Thoracic aorta (tissue), 2 donors: ENCODE measurements around the gene CASQ1. TPM values are rescaled to one million over a fixed set of nuclear protein-coding genes. Genes with fewer than 3 reads are reported as not detected.

Source experiments
- ATAC-seq: fragments of 150-250 bp; one replicate; pipeline ENCODE4 v1.8.0; 2017; ENCODE audit warnings: low read depth; ENCODE audit not compliant: insufficient number of reproducible peaks, low FRiP score
- DNase-seq: peaks from one replicate; pipeline ENCODE4 v3.0.0-alpha.2; 2020; ENCODE audit warnings: low spot score
- H3K27ac ChIP-seq, 2 donors: fragments of 200-600 bp; sonication (generic); 1 replicate in 1 of 2; 2 replicates in 1 of 2; pipeline ENCODE4 v1.5.1; 2016; ENCODE audit warnings: mild to moderate bottlenecking in 2 of 2, moderate library complexity in 2 of 2
- H3K27me3 ChIP-seq: fragments of 200-600 bp; sonication (generic); replicated peaks from 2 replicates; pipeline ENCODE4 v1.6.0; 2016; ENCODE audit warnings: mild to moderate bottlenecking; ENCODE audit not compliant: insufficient read depth
- H3K36me3 ChIP-seq: fragments of 200-600 bp; sonication (generic); one replicate; pipeline ENCODE4 v1.5.1; 2016
- H3K4me1 ChIP-seq, 2 donors: fragments of 200-600 bp; sonication (generic); 1 replicate in 1 of 2; 2 replicates in 1 of 2; pipeline versions ENCODE4 v1.5.1 to v1.6.0; 2016; ENCODE audit warnings: low read depth in 2 of 2, mild to moderate bottlenecking in 1 of 2; ENCODE audit not compliant: control insufficient read depth in 1 of 2
- H3K4me3 ChIP-seq: fragments of 200-600 bp; sonication (generic); 2 replicates; pipeline ENCODE4 v1.5.1; 2016; ENCODE audit warnings: mild to moderate bottlenecking
- H3K9me3 ChIP-seq: fragments of 200-600 bp; sonication (generic); 2 replicates; pipeline ENCODE4 v1.5.1; 2016
- CTCF ChIP-seq: fragments of 200-600 bp; sonication (generic); IDR thresholded peaks from one replicate; pipeline ENCODE4 v1.5.1; 2019; ENCODE audit warnings: antibody characterized with exemption
- total RNA-seq, 2 donors: library from RNA; depleted of rRNA; stranded (reverse); fragments of >200 nt; gene quantifications; one replicate each; pipeline versions ENCODE4 v1.1.0 to v1.2.3, GENCODE V29; 2016

CASQ1 gene
- total RNA-seq, 2 donors from 2014 or later = 6.0 to 10.7 TPM

DNA sequence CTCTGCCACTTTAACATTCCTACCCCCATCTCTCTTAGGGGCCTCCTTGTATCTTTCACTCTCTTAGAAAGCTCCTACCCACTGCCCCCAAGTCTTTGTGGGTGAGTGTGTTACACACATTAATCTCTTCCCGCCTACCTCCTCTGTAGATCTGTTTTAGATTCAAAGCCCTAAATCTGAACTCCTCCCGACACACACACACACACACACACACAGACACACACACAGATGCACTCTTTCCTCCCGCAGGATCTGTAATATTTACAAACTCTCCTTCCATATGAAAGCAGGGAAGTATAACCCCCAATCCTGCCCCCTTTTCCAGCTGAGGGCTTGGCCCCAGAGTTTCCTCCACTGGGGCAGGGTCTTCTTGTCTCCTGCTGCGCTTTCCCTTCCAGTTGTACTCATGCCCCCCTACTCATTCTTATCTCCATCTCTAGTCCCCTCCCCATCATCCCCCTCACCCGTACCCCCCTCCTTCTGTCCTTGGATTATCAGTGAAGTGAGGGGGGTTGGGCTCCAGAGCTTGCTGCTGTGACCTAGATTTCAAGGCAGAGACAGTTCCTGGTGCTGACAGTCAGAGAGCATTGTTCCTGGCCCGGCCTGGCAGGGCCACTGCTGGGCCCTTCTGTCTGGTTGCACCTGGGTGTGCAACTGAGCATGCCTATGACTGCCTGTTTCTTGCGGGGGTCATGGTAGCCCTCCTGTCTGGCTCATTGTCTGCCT lies 19.1 kb downstream of the CASQ1 start:
- TF ChIP-seq CTCF = no peak
- Histone ChIP-seq H3K27me3 (no peaks in the 10 kb centered on the region), H3K36me3 (peaks cover 31% of the 10 kb centered on the region), H3K4me1 (peaks cover 40 to 64% of the 10 kb centered on the region in 2 donors), H3K9me3 (no peaks in the 10 kb centered on the region), H3K4me3 (no peak overlapping the region), H3K27ac (peak overlapping the region; percentile 66 to 95)
- DNase-seq (no peak), ATAC-seq (no peak)

DNA sequence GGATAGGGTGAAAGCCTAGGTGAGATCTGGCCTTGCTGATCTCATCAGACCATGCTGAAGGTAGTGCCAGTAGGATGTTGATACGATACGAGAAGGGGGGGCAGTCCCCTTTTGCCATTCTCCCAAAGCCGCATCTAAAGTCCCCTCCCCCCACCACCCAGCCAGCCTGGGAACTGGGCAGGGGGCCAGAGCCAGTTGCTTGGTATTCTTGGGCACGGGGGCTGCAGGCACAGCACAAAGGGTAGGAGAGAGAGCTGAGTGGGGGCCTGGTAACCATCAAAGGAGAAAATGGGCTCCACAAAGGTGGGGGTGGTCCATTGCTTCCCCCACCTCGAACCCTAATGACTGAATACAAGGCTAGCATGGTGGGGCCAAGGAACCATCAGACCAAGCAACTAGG lies 20.2 kb downstream of the CASQ1 start:
- Histone ChIP-seq H3K36me3 (peaks cover 37% of the 10 kb centered on the region), H3K4me1 (peaks cover 37 to 59% of the 10 kb centered on the region in 2 donors), H3K27me3 (no peaks in the 10 kb centered on the region), H3K9me3 (no peaks in the 10 kb centered on the region), H3K4me3 (no peak overlapping the region), H3K27ac (peak overlapping the region; percentile 66 to 95)
- ATAC-seq (no peak), DNase-seq (no peak)
- no peak for TF ChIP-seq CTCF

DNA sequence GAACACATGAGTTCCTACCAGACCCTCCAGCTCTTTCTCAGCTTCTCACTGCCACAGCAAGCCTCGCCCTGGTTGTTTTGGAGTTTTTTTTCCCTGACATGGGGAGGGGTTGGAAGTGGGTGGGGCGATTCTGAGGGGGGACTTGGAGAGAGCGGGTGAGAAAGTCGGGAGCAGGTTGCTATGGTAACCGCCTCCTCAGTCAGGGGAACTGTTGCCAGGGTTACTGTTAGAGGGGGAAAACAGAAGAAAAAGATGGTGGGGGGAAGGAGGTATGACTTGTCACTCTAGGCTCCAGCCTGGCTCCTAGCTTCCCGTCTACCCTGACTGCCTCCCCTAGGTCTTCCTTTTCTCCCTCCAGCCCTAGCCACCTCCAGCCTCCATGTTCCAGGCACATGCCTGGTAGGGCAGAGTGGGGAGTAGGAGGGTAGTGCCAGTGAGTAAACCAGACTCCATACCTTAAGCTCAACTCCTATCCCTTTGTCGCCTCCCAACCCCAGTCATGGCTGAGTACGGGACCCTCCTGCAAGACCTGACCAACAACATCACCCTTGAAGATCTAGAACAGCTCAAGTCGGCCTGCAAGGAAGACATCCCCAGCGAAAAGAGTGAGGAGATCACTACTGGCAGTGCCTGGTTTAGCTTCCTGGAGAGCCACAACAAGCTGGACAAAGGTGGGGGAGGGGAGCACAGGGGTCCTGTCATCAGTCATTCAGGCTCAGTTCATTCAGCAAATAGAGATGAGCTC lies 20.8 kb downstream of the CASQ1 start:
- no peak for TF ChIP-seq CTCF
- Histone ChIP-seq H3K27ac (peak overlapping the region; percentile 66 to 95), H3K27me3 (no peaks in the 10 kb centered on the region), H3K4me1 (peaks cover 37 to 55% of the 10 kb centered on the region in 2 donors), H3K4me3 (no peak overlapping the region), H3K9me3 (no peaks in the 10 kb centered on the region), H3K36me3 (peaks cover 37% of the 10 kb centered on the region)
- no peak for DNase-seq
- no peak for ATAC-seq

DNA sequence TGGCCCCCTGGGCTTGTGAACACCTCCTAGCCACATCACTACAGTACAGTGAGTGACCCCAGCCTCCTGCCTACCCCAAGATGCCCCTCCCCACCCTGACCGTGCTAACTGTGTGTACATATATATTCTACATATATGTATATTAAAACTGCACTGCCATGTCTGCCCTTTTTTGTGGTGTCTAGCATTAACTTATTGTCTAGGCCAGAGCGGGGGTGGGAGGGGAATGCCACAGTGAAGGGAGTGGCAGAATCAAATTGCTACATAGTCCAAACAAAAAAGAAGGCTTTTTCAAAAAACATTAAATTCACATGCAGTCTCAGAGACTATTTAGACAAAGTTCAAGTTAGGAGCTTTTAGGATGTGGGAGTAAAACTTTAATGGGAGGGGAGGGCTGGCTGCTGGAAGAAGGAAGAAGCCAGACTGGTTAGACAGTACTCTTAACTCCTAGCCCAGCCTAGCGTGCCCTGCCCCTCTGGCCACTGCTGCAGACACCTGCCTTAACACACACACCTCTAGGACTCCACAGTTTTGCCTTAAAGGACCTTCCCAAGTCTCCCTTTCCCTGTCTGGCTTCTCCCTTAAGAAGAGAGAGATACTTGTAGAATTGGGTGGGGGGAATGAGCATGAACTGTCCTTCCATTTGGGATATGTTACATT lies 24.2 kb downstream of the CASQ1 start:
- ATAC-seq = no peak
- H3K4me1 ChIP-seq = peaks cover 25 to 49% of the 10 kb centered on the region in 2 donors
- DNase-seq = no peak
- peak overlapping the region in 1 of 2 donors; percentile 1 for H3K27ac ChIP-seq
- TF ChIP-seq CTCF = no peak
- no peak overlapping the region for H3K4me3 ChIP-seq
- no peaks in the 10 kb centered on the region for H3K27me3 ChIP-seq
- no peaks in the 10 kb centered on the region for H3K9me3 ChIP-seq
- H3K36me3 ChIP-seq = peaks cover 37% of the 10 kb centered on the region

GRCh38 chr1:160216301-160216700 lies 25.9 kb downstream of the CASQ1 start:
- Histone ChIP-seq H3K27ac (peak overlapping the region; percentile 78 to 88), H3K27me3 (no peaks in the 10 kb centered on the region), H3K36me3 (peaks cover 46% of the 10 kb centered on the region), H3K9me3 (no peaks in the 10 kb centered on the region), H3K4me3 (no peak overlapping the region), H3K4me1 (peaks cover 15 to 32% of the 10 kb centered on the region in 2 donors)
- DNase-seq = no peak
- no peak for TF ChIP-seq CTCF
- no peak for ATAC-seq
